Kidney tubule cell (primary cell): ENCODE data around the gene TAGAP.
"Not testable (repeated sequence)": the region's sequence is repeated elsewhere in the genome, so short reads cannot be mapped to it uniquely, and the experiment has no call there.

Source experiments
- DNase-seq: peaks from one replicate; pipeline ENCODE4 v3.0.0-alpha.2; 2018; ENCODE audit warnings: low spot score

TAGAP gene

DNA sequence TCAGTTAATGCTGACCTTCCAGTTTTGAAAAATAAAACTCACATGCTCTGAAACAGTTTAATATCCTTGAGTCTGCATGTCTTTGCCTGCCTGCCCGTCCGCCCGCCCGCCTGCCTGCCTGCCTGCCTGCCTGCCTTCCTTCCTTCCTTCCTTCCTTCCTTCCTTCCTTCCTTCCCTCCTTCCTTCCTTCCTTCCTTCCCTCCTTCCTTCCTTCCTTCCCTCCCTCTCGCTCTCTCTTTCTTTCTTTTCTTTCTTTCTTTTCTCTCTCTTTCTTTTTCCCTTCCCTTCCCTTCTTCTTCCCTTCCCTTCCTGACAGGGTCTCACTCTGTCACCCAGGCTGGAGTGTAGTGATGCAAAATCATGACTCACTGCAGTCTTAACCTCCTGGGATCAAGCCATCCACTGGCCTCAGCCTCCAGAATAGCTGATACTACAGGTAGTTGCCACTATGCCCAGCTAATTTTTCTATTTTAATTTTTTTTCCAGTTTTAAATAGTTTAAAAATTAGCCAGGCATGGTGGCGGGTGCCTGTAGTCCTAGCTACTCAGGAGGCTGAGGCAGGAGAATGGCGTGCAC is 34.7 kb downstream of the TAGAP start:
- DNase-seq = peak; percentile 43

DNA sequence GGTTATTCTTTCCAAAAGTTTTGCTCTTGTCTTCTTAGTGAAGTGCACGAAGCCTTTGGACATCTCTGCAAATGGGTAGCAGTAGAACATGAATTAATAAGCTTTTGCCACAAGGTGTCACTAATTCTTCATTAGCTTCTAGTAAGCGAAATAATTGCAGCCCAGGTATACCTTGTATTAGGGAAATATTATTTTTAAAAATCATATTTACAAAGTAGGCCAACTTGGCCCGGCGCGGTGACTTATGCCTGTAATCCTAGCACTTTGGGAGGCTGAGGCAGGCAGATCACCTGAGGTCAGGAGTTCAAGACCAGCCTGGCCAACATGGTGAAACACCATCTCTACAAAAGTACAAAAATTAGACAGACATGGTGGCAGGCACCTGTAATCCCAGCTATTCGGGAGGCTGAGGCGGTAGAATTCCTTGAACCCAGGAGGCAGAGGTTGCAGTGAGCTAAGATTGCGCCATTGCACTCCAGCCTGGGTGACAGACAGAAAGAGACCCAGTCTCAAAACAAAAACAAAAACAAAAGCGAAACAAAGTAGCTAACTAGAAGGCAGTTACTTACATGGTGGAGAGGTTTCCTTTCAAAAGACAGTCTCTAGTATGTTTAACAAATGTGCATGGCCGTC is 36.0 kb downstream of the TAGAP start:
- peak; percentile 42 for DNase-seq

DNA sequence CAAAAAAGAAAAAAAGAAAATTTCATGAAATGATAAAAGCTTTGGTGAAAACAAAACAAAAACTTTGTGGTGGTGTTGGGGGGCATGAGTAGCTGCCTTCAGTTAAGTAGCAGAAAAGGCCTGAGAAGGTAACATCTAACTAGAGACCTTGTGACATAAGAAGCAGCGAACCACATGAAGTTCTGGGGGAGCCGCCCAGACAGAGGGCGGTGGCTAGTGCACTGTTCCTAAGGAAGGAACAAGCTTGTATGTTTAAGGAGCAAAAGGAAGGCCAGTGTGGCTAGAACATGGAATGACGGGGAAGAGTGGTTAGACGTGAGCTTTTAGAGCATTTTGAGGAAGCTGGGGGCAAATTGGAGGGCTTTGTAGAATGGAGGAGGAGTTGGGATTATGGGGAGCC is 37.3 kb downstream of the TAGAP start:
- no peak for DNase-seq

DNA sequence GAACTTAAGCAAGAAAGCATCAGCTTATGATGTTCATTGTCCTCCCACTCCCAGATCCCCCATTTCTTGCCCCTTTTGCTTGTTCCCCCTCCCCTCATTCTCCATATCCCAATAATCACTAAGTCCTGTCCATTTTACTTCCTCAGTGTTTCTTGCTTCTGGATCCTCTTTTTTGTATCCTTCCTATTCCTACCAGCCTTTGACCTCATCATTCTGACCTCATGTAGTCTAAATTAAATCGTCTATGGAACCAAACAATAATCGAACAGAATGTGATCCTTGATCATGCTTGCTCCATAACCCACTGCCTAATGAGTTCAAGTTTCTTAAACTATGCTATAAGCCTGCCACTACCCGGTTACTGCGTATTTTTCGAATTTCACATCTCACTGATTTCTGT is 39.4 kb downstream of the TAGAP start:
- no peak for DNase-seq

DNA sequence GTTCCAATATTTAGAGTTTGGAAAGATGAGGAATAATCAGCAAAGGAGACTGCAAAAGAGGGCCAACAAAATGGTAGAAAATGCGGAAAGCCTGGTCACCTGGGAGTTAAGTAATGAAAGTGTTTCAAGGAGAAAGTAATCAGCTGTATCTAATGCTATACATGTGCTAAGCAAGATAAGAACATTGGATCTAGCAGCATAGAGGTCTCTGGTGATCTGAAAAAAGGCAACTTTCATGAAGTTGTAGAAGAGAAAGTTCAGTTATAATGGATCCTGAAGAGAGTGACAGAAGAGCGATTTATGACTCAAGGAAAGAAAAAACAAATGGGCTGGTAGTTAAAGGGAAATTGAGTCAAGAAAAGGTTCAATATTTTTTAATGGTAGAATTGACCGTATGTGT is 40.2 kb downstream of the TAGAP start:
- DNase-seq = no peak

DNA sequence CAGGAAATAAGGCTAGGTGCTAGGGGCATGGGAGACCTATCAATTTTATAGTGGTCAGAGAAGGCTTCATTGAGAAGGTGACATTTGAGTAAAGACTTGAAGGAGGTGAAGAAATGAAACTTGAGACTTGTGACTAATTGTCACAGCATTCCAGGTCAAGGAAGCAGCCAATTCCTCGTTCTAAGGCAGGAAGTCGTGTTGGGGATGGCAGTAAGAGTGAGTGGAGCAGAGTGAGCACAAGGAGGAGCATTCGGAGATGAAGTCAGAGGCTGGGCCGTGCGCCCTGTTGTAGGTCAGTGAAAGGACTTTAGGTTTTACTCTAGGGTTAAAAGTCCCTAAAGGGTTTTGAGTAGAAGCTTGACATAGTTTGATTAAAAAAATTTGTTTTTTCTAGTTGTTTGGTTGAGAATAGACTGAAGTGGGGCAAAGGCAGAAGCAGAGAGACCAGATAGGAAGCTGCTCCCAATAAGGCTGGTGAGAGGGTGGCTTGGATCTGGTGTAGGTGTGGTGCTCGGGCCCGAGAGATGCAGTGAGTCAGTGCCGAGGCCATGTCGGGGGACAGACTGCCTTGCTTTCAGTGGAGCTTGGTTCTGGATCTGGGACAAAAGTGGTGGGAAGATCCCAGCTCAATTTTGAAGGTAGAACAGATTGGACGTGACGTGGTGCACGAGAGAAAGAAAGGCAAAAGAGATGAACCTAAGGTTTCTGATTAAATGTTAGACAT is 42.2 kb downstream of the TAGAP start:
- peak; percentile 87 for DNase-seq

DNA sequence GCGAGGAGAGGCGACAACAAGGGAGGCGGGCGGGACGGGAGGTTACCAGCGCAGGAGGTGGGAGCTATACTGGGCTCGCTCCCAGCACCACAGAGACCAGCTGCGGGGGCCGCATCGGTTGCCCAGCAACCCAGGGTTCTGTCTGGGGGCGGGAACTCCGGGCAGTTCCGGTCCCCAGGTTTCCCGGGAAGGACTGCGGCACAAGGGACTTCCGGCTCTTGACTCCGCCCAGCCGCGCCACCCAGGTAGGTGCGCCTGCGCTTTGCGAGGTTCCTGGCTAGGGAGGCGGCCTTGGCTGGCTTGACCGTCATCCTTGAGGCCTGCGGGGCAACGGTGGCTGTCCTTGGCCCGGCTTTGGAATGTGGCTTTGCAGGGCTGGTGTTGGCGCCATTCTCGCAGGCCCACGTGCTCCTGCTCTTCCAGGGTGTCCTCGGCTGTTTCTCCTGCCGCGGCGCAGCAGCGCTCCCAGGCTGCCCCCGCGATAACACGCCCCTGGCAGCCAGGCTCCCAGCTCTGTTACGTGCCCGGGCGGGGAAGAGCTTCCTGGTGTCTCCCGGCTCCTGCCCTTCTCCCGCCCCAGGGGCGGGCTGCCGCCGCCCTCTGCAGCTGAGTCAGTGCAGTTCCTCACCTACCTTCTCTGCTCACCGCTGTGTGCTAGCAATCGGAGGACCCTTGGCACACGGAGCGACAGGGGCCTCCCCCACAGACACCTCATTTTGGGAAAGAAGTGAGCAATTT is 45.0 kb downstream of the TAGAP start, which contains the start of gene RSPH3:
Gene RSPH3, minus strand, starts transcription at position 537 of the 738 bp plus-strand sequence. CDS start 652 bp downstream, outside the sequence.
- peak; percentile 98 for DNase-seq

DNA sequence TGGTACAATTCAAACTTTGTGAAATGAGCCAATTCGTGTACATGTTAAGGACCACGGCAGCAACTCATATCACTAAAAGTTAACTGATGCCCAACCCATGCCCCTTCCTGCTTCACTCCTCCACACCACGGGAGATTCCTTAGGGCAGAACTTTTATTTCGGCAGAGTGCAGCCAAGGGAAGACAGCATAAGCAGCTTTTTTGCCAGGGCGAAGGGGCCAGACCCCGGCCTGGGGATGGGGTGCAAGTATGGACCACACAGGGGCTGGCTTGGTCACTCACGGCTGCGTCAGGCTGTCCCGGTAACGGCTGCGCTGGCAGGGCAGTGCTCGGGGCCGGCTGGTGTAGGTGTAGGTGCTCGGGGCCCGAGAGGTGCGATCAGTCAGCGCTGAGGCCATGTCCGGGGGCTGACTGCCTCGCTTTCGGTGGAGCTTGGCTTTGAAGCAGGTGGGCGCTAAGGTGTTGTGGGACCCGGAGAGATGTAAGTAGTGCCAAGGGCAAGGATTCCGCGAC is 45.6 kb downstream of the TAGAP start:
- no peak for DNase-seq

DNA sequence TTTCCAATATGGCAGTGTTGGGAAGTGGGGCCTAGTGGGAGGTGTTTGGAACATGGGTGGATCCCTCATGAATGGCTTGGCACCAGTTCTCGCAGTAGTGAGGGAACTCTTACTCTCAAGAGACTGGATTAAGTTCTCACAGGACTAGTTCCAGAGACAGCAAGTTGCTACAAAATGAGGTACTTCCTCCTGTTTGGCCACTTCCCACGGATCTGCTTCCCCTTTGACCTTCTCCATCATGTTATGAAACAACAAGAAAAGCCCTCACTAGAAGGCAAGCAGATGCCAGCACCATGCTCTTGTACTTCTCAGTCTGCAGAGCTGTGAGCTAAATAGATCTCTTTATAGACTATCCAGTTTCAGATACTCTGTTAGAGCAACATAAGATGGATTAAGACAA is 47.9 kb downstream of the TAGAP start:
- no peak for DNase-seq

DNA sequence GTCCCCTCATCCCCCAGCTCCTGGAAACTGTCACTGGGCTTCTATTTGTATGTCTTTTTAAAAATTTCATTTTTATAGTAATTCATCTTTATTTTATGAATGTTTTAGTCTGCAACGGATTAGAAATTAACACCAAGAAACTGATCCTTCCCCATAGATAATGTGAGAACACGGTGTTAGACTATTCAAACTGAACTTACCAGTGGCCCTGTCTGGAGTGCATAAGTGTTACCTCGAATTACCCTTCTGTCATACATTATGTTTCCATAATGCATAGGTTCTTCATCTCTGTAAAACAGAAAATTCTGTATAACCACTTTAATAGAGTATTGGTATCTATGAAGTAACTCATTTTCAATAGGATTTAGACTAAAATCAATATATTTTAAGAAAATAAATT is 51.2 kb downstream of the TAGAP start:
- no peak for DNase-seq

DNA sequence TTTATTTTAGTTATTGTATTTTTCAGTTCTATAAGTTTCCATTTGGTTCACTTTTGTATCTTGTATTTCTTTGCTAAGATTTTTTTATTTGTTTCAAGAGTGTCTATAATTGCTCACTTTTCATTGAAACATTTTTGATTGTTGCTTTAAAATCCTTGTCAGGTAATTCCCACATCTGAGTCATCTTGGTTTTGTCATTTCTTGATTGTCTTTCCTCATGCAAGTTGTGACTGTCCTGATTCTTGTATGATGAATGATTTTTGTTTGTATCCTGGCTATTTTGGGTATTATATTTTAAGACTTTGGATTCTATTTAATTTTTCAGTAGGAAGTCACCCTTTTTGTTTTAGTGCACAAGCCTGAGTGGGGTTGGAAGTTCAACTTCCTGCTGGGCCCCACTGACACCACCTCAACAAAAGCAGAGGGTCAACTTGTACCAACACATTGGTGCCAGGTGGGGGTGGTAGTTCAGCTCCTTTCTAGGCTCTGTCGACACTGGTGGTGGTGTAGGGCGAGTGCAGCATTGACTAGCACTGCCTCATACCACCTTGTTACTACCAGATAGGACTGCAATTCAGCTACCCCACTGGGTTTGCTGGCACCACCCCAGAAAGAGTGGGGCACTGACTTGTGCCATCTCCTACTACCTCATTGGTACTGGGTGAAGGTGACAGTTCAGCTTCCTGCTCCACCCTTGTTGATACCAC is 53.6 kb downstream of the TAGAP start:
- peak; percentile 42 for DNase-seq

DNA sequence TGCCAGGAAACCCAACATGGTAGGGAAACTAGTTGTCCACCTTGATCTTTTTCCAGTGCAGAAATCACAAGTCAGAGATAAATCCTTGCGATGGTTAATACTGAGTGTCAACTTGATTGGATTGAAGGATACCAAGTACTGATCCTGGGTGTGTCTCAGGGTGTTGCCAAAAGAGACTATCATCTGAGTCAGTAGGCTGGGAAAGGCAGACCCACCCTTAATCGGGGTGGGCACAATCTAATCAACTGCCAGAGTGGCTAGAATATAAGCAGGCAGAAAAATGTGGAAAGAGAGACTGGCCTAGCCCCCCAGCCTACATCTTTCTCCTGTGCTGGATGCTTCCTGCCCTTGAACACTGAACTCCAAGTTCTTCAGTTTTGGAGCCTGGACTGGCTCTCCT is 55.1 kb downstream of the TAGAP start:
- DNase-seq = not testable (repeated sequence)

DNA sequence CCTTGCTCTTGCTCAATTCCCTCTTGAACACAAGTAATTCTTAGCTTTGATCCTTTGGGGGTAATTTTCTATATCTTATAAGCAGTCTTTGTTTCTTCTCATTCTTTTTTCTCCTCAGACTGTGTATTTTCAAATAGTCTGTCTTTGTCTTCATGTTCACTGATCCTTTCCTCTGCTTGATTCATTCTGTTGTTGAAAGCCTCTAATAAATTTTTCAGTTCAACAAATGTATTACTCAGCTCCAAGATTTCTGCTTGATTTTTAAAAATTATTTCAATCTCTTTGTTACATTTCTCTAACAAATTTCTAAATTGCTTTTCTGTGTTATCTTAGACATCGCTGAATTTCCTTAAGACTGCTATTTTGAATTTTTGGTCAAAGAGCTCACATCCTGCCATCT is 56.3 kb downstream of the TAGAP start:
- no peak for DNase-seq

DNA sequence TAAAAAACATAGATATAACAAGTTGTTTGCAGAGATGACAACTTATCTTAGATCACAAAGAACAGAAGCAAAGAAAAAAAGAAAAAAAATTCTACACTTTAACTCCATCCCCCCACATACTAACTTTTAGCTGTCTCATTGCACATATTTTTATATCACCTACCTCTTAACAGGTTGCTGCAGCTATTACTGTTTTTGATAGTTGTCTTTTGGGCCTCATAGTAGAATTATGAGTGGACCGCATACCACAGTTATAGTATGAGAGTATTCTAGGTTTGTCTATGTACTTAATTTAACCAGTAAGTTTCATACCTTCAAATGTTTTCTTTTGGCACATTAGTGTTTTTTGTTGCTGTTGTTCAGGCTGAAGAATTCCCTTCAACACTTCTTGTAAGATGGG is 57.1 kb downstream of the TAGAP start:
- no peak for DNase-seq
